HG03575 (cell line): ENCODE results near the gene ZNF664.

Source experiments
- ATAC-seq: cut with Tn5 transposase; IDR thresholded peaks from one replicate; pipeline ENCODE4 v1.9.1; 2021; ENCODE audit not compliant: unreplicated experiment, insufficient number of reproducible peaks, low FRiP score; ENCODE audit errors: extremely low read depth

ZNF664 gene

GRCh38 chr12:123983822-123984485 lies 10.9 kb downstream of the ZNF664 start:
- ATAC-seq = no peak

- ATAC-seq = no peak
These were observed 11.9 kb downstream of the ZNF664 start for GRCh38 chr12:123984903-123985302.

GRCh38 chr12:123986374-123986965 lies 13.5 kb downstream of the ZNF664 start:
- no peak for ATAC-seq

- no peak for ATAC-seq
These were observed 14.0 kb downstream of the ZNF664 start for GRCh38 chr12:123987022-123987421.

- no peak for ATAC-seq
These were observed 16.2 kb downstream of the ZNF664 start for GRCh38 chr12:123989168-123989567.

GRCh38 chr12:123989753-123990152 lies 16.7 kb downstream of the ZNF664 start:
- no peak for ATAC-seq

- ATAC-seq = no peak
These were observed 17.5 kb downstream of the ZNF664 start for GRCh38 chr12:123990511-123990910.

GRCh38 chr12:123991372-123991951 lies 18.4 kb downstream of the ZNF664 start:
- ATAC-seq = no peak

GRCh38 chr12:123992118-123992825 lies 19.3 kb downstream of the ZNF664 start:
- ATAC-seq = no peak

GRCh38 chr12:123995023-123995748 lies 22.2 kb downstream of the ZNF664 start:
- ATAC-seq = no peak

GRCh38 chr12:123996581-123996980 lies 23.6 kb downstream of the ZNF664 start:
- no peak for ATAC-seq

GRCh38 chr12:123997033-123997822 lies 24.2 kb downstream of the ZNF664 start:
- ATAC-seq = no peak

- ATAC-seq = no peak
These were observed 24.9 kb downstream of the ZNF664 start for GRCh38 chr12:123997908-123998307.

GRCh38 chr12:123998344-123998990 lies 25.5 kb downstream of the ZNF664 start:
- no peak for ATAC-seq

GRCh38 chr12:123998991-123999359 lies 26.0 kb downstream of the ZNF664 start:
- ATAC-seq = no peak

- no peak for ATAC-seq
These were observed 27.1 kb downstream of the ZNF664 start for GRCh38 chr12:124000111-124000510.

GRCh38 chr12:124001343-124001742 lies 28.3 kb downstream of the ZNF664 start:
- ATAC-seq = no peak

- ATAC-seq = no peak
These were observed 29.1 kb downstream of the ZNF664 start for GRCh38 chr12:124002021-124002644.
